Ishikawa (cell line): ENCODE results near the gene SLC25A33.

Experiments used
- CEBPB ChIP-seq: IDR thresholded peaks from 2 replicates; pipeline ENCODE4 v1.6.1; 2012
- CREB1 ChIP-seq: IDR thresholded peaks from 2 replicates; pipeline ENCODE4 v1.6.1; 2012; ENCODE audit warnings: low read depth
- EGR1 ChIP-seq: IDR thresholded peaks from 2 replicates; pipeline ENCODE4 v1.6.1; 2012
- EP300 ChIP-seq: IDR thresholded peaks from 2 replicates; pipeline ENCODE4 v1.6.1; 2012; ENCODE audit warnings: borderline replicate concordance
- FOXM1 ChIP-seq: IDR thresholded peaks from 2 replicates; pipeline ENCODE4 v1.6.1; 2012; ENCODE audit warnings: low read depth, borderline replicate concordance
- NFIC ChIP-seq: IDR thresholded peaks from 2 replicates; pipeline ENCODE4 v1.6.1; 2012
- RAD21 ChIP-seq: IDR thresholded peaks from 2 replicates; pipeline ENCODE4 v1.6.1; 2012; ENCODE audit warnings: low read depth
- REST ChIP-seq: IDR thresholded peaks from 2 replicates; pipeline ENCODE4 v1.6.1; 2012; ENCODE audit warnings: low read depth, mild to moderate bottlenecking
- TAF1 ChIP-seq: IDR thresholded peaks from 2 replicates; pipeline ENCODE4 v1.6.1; 2012; ENCODE audit warnings: low read depth, mild to moderate bottlenecking
- TCF12 ChIP-seq: IDR thresholded peaks from 2 replicates; pipeline ENCODE4 v1.6.1; 2012; ENCODE audit warnings: low read depth
- TEAD4 ChIP-seq: IDR thresholded peaks from 2 replicates; pipeline ENCODE4 v1.6.1; 2012
- YY1 ChIP-seq: IDR thresholded peaks from 2 replicates; pipeline ENCODE4 v1.6.1; 2012; ENCODE audit warnings: low read depth
- ZBTB7A ChIP-seq: IDR thresholded peaks from 2 replicates; pipeline ENCODE4 v1.6.1; 2012; ENCODE audit warnings: low read depth
- TF ChIP-seq, protein P1 (sequence below): IDR thresholded peaks from 2 replicates; pipeline ENCODE4 v1.6.1; 2012
- TF ChIP-seq, protein P2 (sequence below): IDR thresholded peaks from 2 replicates; pipeline ENCODE4 v1.6.1; 2012

The SLC25A33 gene

GRCh38 chr1:9603307-9603706 lies 64.0 kb downstream of the SLC25A33 start:
- no peak for TF ChIP-seq TEAD4
- TF ChIP-seq CEBPB: no peak
- TF ChIP-seq RAD21: no peak
- TF ChIP-seq REST: no peak
- no peak for TF ChIP-seq ZBTB7A
- no peak for TF ChIP-seq CREB1
- TF ChIP-seq YY1: no peak
- TF ChIP-seq, protein P1, sequence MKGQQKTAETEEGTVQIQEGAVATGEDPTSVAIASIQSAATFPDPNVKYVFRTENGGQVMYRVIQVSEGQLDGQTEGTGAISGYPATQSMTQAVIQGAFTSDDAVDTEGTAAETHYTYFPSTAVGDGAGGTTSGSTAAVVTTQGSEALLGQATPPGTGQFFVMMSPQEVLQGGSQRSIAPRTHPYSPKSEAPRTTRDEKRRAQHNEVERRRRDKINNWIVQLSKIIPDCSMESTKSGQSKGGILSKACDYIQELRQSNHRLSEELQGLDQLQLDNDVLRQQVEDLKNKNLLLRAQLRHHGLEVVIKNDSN: no peak
- TF ChIP-seq FOXM1: no peak
- no peak for TF ChIP-seq EGR1
- TF ChIP-seq NFIC: no peak
- TF ChIP-seq EP300: no peak
- TF ChIP-seq TAF1: no peak
- no peak for TF ChIP-seq TCF12
- TF ChIP-seq, protein P2, sequence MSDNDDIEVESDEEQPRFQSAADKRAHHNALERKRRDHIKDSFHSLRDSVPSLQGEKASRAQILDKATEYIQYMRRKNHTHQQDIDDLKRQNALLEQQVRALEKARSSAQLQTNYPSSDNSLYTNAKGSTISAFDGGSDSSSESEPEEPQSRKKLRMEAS: no peak

DNA sequence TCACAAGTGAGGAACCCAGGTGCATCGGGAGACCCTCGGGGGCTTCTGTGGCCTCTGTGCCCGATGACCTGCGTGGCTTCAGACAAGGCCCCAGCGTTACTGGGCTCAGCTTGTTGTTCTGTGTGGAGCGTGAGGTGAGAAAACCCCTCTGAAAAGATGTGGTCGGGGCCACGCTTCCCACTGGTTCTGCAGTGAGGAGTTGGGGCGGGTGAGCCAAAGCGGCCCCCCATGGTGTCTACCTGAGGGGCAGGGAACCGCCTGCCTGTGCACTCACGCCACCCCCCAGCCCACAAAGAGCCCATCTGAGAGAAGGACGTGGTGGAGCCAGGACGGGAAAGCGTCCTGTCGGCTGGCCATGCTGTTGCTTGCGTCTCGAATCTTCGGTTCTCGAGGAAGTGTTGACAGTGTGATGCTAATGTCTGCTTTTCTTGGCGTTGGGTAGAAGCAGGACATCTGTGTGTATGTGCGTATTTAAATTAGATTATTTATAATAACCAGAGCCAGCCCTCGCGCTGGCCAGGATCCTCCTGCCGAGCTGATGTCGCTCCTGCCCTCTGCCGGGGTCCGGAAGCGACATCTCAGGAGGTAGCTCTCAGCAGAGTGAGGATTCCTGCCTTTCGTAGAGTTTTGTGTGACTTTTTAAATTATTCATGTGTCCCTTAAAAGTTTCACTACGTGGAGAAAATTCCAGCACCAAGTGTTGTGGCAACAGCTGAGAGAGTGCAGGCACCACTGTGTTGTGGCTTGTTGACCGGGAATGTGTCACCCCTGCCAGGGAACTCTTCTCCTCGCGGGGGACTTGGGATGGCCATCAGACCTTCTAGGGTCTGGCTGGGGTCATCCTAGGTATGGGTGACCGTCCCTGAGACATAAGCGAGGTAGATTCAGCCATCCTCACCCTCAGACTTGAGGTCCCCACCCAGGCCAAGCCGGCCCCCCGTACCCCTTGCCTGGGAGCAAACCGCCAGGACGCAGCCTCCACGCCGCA lies 64.8 kb downstream of the SLC25A33 start:
- TF ChIP-seq ZBTB7A (no peak), NFIC (no peak), CREB1 (no peak), FOXM1 (no peak), RAD21 (no peak), EP300 (no peak), TAF1 (no peak), TEAD4 (no peak), YY1 (no peak), CEBPB (no peak), EGR1 (no peak), TCF12 (no peak), REST (no peak)
- TF ChIP-seq, protein P1: no peak
- TF ChIP-seq, protein P2: no peak

- TF ChIP-seq FOXM1: no peak
- TF ChIP-seq ZBTB7A: no peak
- TF ChIP-seq NFIC: no peak
- TF ChIP-seq EGR1: no peak
- TF ChIP-seq, protein P2: no peak
- no peak for TF ChIP-seq REST
- TF ChIP-seq TCF12: no peak
- no peak for TF ChIP-seq TAF1
- TF ChIP-seq EP300: no peak
- no peak for TF ChIP-seq RAD21
Measured at GRCh38 chr1:9604836-9605235, 65.6 kb downstream of the SLC25A33 start.
